Thyroid gland (tissue), 4 donors: ENCODE results near the gene WWC2.

ENCODE experiments used
- POLR2A ChIP-seq, 2 donors: fragments of 450-650 bp; IDR thresholded peaks; one replicate each; pipeline ENCODE4 v1.6.1; 2017; ENCODE audit warnings: antibody characterized with exemption in 2 of 2, mild to moderate bottlenecking in 2 of 2, moderate library complexity in 1 of 2
- TF ChIP-seq, protein P1 (sequence below), 6 experiments: fragments of 200-600 bp in 3 of 6; fragments of 450-650 bp in 3 of 6; sonication (generic) in 3 of 6; IDR thresholded peaks; one replicate each; pipeline ENCODE4 v1.5.1; 2016 to 2019; ENCODE audit warnings: antibody characterized with exemption in 6 of 6, mild to moderate bottlenecking in 2 of 6, inconsistent platforms in 1 of 6, moderate library complexity in 1 of 6

DNA sequence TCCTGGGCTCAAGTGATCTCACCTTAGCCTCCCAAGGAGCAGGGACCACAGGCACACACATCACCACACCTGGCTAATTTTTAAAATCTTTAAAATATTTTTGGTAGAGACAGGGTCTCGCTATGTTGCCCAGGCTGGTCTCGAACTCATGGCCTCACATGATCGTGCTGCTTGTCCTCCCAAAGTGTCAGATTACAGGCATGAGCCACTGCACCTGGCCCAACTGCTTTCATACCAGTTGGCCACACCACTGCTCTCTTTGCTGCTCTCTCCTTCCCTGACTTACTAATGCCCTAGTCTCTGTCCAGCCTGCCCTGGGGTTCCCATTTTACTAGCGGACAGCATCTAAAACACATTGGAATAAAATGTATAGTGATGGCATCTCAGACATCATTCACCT, 153.9 kb downstream of the WWC2 start:
- no peak for TF ChIP-seq POLR2A (IDR thresholded peaks at IDR 0.05)
- TF ChIP-seq, protein P1, sequence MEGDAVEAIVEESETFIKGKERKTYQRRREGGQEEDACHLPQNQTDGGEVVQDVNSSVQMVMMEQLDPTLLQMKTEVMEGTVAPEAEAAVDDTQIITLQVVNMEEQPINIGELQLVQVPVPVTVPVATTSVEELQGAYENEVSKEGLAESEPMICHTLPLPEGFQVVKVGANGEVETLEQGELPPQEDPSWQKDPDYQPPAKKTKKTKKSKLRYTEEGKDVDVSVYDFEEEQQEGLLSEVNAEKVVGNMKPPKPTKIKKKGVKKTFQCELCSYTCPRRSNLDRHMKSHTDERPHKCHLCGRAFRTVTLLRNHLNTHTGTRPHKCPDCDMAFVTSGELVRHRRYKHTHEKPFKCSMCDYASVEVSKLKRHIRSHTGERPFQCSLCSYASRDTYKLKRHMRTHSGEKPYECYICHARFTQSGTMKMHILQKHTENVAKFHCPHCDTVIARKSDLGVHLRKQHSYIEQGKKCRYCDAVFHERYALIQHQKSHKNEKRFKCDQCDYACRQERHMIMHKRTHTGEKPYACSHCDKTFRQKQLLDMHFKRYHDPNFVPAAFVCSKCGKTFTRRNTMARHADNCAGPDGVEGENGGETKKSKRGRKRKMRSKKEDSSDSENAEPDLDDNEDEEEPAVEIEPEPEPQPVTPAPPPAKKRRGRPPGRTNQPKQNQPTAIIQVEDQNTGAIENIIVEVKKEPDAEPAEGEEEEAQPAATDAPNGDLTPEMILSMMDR (IDR thresholded peaks at IDR 0.05): no peak
